ENCODE results near the gene LPP.
A peak's percentile ranks its signal among the peaks of the same experiment; 100 is the strongest.

Gene LPP

DNA sequence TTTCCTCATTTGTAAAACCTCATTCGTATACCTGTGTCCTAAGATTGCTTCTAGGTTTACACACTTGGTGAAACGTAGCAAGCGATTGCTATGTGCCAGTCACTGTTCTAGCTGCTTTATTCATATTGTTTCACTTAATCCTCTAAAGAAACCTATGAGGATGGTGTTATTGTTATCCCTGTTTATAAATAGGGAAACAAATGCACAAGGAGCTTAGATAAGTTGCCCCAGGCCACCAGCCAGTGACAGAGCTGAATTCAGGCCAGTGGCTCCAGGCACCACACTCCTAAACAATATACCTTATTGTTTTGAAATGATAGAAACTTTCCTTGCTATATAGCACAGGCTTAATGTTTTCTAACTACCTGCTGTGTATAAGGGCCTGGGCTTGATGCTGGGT is 44.0 kb downstream of the LPP start:
- no peak for DNase-seq (ENCODE audit: low read depth in 2 of 2)

GRCh38 chr3:188198760-188199327 is 44.9 kb downstream of the LPP start:
- DNase-seq (ENCODE audit: low read depth in 2 of 2): no peak

- DNase-seq (ENCODE audit: low read depth in 2 of 2): no peak
These were observed 45.4 kb downstream of the LPP start for GRCh38 chr3:188199386-188199785.

- no peak for DNase-seq (ENCODE audit: low read depth in 2 of 2)
These were observed 46.5 kb downstream of the LPP start for GRCh38 chr3:188200481-188200880.

DNA sequence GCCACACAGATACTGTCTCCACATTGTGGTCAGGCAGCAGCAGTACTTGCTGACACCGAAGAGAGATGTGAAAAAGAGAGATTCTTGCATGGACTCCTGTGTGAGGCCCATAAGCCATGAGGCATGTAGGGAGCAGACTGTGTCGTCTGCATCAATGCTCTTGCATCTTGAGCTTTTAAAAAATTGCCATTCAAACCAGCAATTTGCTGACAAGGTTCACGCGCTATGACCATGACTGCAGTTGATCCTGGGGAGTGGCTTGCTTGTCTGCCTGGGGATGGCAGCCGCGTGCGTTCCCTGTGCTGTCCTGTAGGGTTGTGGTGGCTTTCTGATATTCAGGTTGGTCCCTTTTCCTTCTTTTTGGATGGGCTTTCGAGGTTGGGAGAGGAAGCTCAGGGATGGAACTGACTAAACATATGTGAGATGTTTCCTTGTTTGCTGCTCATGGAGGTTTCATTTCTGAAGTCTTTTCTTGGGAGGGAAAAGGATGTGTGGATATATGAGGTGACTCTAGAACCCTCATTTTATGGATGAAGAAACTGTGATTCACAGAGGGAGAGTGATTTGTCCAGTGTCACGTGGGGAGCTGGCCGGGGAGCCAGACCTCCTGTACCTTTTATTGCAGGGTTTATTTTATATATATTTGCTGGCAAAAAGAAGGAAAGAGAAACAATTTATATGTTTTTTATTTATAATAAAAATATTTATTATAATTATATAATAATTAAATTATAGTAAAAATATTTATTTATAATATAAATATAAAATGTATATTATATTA is 48.6 kb downstream of the LPP start:
- DNase-seq (ENCODE audit: low read depth in 2 of 2): peak in 1 of 2 donors; percentile 8

DNA sequence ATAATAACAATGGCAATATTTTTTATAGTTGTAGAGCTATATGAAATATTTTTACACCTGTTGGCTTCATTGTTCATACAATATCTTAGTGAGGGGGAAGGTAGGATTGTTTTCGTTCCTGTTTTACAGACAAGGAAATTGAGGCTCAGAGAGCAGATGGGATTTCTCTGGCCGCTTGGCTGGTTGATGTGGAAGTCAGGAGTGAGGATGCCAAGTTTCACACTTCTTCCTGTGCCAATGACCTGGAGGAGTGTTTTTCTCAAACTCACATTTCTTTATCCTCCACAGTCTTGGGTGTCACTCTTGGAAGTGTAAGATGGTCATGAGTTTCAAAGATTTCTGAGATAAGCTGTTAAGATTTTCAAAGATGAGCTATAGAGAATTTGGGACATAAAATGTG is 50.6 kb downstream of the LPP start:
- no peak for DNase-seq (ENCODE audit: low read depth in 2 of 2)

GRCh38 chr3:188205992-188206416 is 52.0 kb downstream of the LPP start:
- DNase-seq (ENCODE audit: low read depth in 2 of 2): no peak

GRCh38 chr3:188206787-188207186 is 52.8 kb downstream of the LPP start:
- DNase-seq (ENCODE audit: low read depth in 2 of 2): no peak

GRCh38 chr3:188207941-188208515 is 54.1 kb downstream of the LPP start:
- DNase-seq (ENCODE audit: low read depth in 2 of 2): no peak

DNA sequence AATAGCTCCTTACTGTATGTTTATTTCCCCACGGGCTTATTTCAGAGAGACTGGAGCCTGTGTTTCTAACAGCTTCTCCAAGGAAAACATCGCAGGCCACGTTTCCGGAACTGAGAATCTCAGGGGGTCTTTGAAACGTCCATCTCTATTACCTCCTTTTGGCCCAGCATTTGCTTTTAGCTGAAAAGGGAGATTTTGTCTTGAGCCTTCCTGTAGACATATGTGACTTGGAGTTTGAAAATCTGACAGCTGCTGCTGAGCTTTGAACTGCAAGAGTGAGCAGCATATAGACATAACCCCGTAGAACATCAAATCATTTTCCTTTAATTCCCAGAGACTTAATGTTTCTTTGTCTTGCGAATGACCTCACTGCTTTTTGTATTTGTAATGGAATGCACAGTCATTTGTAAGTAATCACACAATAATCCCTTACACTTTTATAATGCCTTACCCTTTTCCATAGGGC is 54.6 kb downstream of the LPP start:
- no peak for DNase-seq (ENCODE audit: low read depth in 2 of 2)

DNA sequence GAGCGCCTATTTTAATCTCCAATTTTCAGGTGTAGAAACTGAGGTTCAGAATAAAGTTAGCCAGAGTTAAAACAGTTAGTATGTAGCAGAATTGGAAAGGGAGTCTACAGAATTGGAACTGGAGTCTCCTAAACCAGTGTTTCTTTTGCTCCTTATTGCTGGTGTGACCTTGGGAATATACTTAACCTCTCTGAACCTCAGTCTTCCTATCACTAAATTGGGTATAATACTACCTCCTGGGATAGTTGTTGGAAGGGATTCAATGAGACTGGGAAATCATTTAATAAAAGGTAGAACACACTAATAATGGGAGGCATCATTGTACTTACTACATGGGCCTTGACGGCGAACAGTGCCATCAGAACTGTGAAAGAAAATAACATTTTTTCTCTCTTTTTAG is 55.1 kb downstream of the LPP start:
- no peak for DNase-seq (ENCODE audit: low read depth in 2 of 2)

DNA sequence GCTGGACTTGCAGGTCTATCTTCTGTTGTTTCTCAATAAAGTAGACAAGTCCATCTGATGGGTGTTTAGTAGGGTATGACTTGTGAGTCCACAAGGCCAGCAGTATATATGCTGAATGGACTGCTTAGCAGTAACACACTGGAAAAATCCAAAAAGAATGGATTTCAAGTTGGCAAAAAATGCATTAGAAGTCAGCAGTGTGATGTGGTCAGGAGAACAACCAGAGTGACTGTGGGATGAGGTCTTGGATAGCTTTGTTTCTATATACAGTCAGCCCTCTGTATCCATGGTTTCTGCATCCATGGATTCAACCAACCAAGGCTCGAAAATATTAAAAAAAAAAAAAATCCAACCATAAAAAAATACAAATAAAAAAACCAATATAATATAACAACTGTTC is 55.8 kb downstream of the LPP start:
- no peak for DNase-seq (ENCODE audit: low read depth in 2 of 2)

DNA sequence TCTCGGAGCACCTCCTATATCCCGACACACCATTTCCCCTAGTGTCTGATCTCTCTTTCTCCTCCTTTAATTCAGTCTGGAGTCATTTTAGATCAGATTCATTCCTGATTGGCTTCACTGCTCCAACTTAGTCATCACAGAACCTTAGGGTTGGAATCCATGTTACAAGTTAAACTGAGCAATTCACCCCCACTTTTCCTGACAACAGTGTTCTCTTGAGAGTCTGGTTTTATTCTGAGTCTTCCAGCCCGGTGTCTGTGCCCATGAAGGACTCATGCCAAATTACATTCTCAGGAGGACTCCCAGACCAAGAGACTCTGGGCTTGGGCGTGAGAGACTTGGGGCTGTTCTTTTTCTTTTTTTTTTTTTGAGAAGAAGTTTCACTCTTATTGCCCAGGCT is 57.5 kb downstream of the LPP start:
- no peak for DNase-seq (ENCODE audit: low read depth in 2 of 2)

- DNase-seq (ENCODE audit: low read depth in 2 of 2): no peak
These were observed 58.5 kb downstream of the LPP start for GRCh38 chr3:188212308-188212969.

- no peak for DNase-seq (ENCODE audit: low read depth in 2 of 2)
These were observed 60.5 kb downstream of the LPP start for GRCh38 chr3:188214442-188214841.

DNA sequence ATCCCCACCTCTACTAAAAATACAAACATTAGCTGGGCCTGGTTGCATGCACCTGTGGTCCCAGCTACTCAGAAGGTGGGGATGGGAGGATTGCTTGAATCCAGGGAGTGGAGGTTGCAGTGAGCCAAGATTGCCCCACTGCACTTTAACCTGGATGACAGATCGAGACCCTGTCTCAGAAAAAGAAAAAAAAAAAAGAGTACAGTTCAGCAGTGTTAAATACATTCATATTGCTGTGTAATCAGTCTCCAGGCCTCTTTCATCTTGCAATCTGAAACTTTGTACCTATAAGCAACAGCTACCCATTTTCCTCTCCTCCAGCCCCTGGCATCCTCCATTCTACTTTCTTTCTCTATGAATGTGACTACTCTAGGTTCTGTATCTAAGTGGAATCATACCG is 61.2 kb downstream of the LPP start:
- no peak for DNase-seq (ENCODE audit: low read depth in 2 of 2)

DNA sequence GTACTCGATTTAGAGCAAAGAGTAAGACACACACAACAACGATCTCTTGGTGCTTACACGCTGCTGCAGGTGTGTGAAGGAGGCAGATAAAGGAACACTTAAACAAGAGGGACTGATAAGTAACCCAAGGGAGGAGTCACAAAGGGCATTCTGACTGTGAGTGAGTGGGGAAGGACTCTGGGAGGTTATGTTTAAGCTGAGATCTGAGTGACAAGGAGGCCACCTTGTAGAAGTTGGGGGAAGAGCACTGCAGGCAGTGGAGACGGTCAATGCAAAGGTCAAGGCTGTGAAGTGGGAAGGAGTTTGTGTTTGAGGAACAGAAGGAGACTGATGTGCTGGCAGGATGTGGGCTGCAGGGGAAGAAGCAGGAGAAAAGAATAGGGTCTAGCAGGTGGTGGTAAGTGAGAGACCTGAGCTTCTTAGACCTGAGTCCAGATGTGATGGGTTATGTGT is 63.1 kb downstream of the LPP start:
- DNase-seq (ENCODE audit: low read depth in 2 of 2): no peak

DNA sequence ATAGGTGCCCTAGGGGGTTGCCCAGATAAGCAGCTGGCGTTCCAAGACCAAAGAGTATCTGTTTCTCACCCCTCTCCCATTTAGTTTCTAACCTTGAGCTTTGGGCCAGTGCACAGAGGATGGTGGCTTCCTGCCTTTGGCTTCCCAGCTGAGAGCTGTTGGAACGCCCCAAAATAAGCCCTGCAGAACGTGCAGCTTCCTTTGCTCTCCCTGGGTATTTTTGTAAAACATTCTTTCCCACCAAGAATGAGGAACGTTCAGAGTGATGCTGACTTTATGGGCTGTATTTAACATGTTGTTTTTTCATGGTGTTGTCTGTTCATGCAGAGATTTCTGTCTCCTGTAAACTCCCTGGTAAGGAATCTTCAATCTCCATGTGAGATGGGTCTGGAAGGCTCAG is 63.8 kb downstream of the LPP start:
- no peak for DNase-seq (ENCODE audit: low read depth in 2 of 2)

DNA sequence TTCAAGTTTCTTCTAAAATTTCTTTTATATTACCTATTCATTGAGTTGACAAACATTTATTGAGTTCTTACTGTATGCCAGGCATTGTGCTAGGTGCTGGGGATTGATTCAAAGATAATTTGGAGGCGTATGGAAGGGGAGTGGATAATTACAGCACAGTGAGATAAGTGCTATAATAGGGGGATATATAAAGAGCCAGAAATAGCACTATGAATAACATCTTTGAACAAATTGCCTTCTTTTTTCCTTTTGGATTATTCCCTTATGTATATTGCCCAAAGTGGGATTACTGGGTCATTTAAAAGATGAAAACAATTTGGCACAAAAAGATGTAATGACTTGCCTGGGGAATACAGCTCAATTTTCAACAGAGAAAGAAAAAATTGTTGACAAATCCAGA is 64.6 kb downstream of the LPP start:
- DNase-seq (ENCODE audit: low read depth in 2 of 2): no peak

GRCh38 chr3:188219147-188219546 is 65.2 kb downstream of the LPP start:
- no peak for DNase-seq (ENCODE audit: low read depth in 2 of 2)

DNA sequence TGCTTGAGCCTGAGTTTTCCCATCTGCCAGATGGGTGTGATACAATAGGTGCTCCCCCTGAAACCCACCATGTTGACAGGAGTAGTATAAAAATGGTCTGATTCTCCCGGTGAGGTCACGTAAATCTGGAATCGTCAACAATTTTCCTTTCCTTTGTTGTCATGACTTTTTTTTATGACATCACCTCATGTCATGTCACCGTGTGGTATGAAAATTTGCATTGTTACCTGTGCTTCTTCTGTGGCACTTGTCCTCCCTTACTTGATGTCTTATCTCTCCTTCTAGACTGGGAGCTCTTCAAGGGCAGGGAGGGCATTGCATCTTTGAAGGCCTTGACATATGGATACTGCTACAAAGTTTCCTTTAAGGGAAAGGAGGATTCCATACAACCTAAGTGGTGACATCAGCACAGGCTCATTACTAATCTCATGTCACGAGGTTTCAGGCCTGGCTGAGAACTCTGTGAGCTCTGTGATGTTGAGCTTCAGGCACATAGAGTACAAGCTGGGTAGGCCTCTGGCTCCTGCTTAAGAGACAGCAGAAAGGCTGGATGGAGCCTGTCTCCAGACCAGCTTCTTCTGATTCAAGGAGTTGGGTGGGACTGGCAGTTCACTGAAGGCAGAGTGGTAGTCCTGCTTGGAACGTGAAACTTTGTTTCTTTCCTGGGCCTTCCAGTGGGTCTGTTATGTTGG is 66.3 kb downstream of the LPP start:
- no peak for DNase-seq (ENCODE audit: low read depth in 2 of 2)

Measured in stimulated activated CD4-positive, alpha-beta T cell treated with anti-CD3 and anti-CD28 coated beads, Interleukin-4, amount 100 ng/mL, for 48 hours (primary cell).